Common myeloid progenitor, CD34-positive (primary cell): Measurements from ENCODE around the gene CABP5.

Experiments
- CTCF ChIA-PET: fragments of 350-600 bp; sonication (Branson Sonifier 250); formaldehyde crosslinking; loops from one replicate; lab custom pipeline; 2021; ENCODE audit warnings: antibody characterized with exemption; lab: Charles Lee
- POLR2A ChIA-PET: fragments of 350-600 bp; sonication (Branson Sonifier 250); formaldehyde crosslinking; loops from one replicate; lab custom pipeline; 2021; ENCODE audit warnings: antibody characterized with exemption; lab: Charles Lee
- DNase-seq, 3 donors: peaks; one replicate each; pipeline versions ENCODE4 v3.0.0 to v3.0.0-alpha.2; 2013
- H3K27ac ChIP-seq, 2 experiments: 1 replicate in 1 of 2; 2 replicates in 1 of 2; pipeline ENCODE4 v1.7.0; 2013; ENCODE audit warnings: inconsistent platforms in 2 of 2, low read length in 2 of 2, mild to moderate bottlenecking in 2 of 2, low read depth in 1 of 2, moderate library complexity in 1 of 2; ENCODE audit not compliant: severe bottlenecking in 2 of 2, insufficient read depth in 1 of 2, poor library complexity in 1 of 2
- H3K27me3 ChIP-seq, 5 experiments: replicated peaks in 2 of 5; 1 replicate in 3 of 5; 2 replicates in 2 of 5; pipeline versions ENCODE4 v1.6.1 to v1.7.0; 2013; ENCODE audit warnings: low read length in 4 of 5, mild to moderate bottlenecking in 2 of 5, moderate library complexity in 2 of 5, inconsistent platforms in 1 of 5; ENCODE audit not compliant: insufficient read depth in 5 of 5, control insufficient read depth in 4 of 5
- H3K36me3 ChIP-seq, 4 experiments: 1 replicate in 2 of 4; 2 replicates in 2 of 4; pipeline versions ENCODE4 v1.6.1 to v1.7.0; 2013; ENCODE audit warnings: low read length in 3 of 4, control low read depth in 1 of 4, mild to moderate bottlenecking in 1 of 4; ENCODE audit not compliant: control insufficient read depth in 4 of 4, insufficient read depth in 4 of 4
- H3K4me1 ChIP-seq, 4 experiments: 1 replicate in 3 of 4; 2 replicates in 1 of 4; pipeline versions ENCODE4 v1.6.1 to v1.7.1; 2013; ENCODE audit warnings: low read length in 3 of 4, mild to moderate bottlenecking in 3 of 4, control low read depth in 1 of 4, inconsistent platforms in 1 of 4, moderate library complexity in 1 of 4; ENCODE audit not compliant: control insufficient read depth in 4 of 4, insufficient read depth in 4 of 4; ENCODE audit errors: control extremely low read depth in 1 of 4
- H3K4me3 ChIP-seq, 7 experiments: 1 replicate in 4 of 7; 2 replicates in 3 of 7; pipeline versions ENCODE4 v1.5.1 to v1.7.0; 2013; ENCODE audit warnings: mild to moderate bottlenecking in 7 of 7, low read length in 6 of 7, moderate library complexity in 6 of 7, inconsistent platforms in 2 of 7, low read depth in 2 of 7, control low read depth in 1 of 7; ENCODE audit not compliant: insufficient read depth in 4 of 7, control insufficient read depth in 1 of 7; ENCODE audit errors: extremely low read depth in 1 of 7
- H3K9me3 ChIP-seq, 5 experiments: 1 replicate in 4 of 5; 2 replicates in 1 of 5; pipeline versions ENCODE4 v1.6.1 to v1.7.1; 2013; ENCODE audit warnings: low read length in 4 of 5, mild to moderate bottlenecking in 2 of 5, inconsistent platforms in 1 of 5, low read depth in 1 of 5, moderate library complexity in 1 of 5; ENCODE audit not compliant: control insufficient read depth in 4 of 5, insufficient read depth in 2 of 5; ENCODE audit errors: control extremely low read depth in 1 of 5
- WGBS: methylation state at CpG from one replicate; pipeline ENCODE4 v1.1.5; 2013; ENCODE audit not compliant: insufficient coverage; 5-methylcytosine and 5-hydroxymethylcytosine counted together

CABP5 gene

GRCh38 chr19:48053856-48054255 is 10.0 kb upstream of the CABP5 start:
- CTCF ChIA-PET = no interaction called here
- 87% methylated on average over 4 of the region's 5 CpGs for WGBS

GRCh38 chr19:48053076-48053475 is 9.2 kb upstream of the CABP5 start:
- no peak for DNase-seq

More at GRCh38 chr19:48053856-48054255, 10.0 kb upstream of the CABP5 start:
- no peak overlapping the region for H3K4me3 ChIP-seq
- no peaks in the 10 kb centered on the region for H3K36me3 ChIP-seq
- POLR2A ChIA-PET = no interaction called here
- H3K27ac ChIP-seq = no peak overlapping the region
- H3K9me3 ChIP-seq = peaks cover 0 to 5% (median 0%) of the 10 kb centered on the region in 5 experiments
- H3K27me3 ChIP-seq = no peaks in the 10 kb centered on the region
- H3K4me1 ChIP-seq = no peaks in the 10 kb centered on the region
- no peak for DNase-seq

GRCh38 chr19:48051335-48052033 is 7.6 kb upstream of the CABP5 start:
- peak; percentile 36 to 75 (median 65) for DNase-seq
- 71% methylated on average over 6 of the region's 10 CpGs for whole genome bisulfite sequencing
- H3K4me3 ChIP-seq = no peak overlapping the region
- no peaks in the 10 kb centered on the region for H3K27me3 ChIP-seq
- ChIA-PET CTCF (no interaction called here), POLR2A (no interaction called here)
- no peak overlapping the region for H3K27ac ChIP-seq
- peaks cover 0 to 8% (median 2%) of the 10 kb centered on the region in 5 experiments for H3K9me3 ChIP-seq
- H3K4me1 ChIP-seq = no peaks in the 10 kb centered on the region
- no peaks in the 10 kb centered on the region for H3K36me3 ChIP-seq

More at GRCh38 chr19:48053076-48053475, 9.2 kb upstream of the CABP5 start:
- CTCF ChIA-PET = no interaction called here
- POLR2A ChIA-PET = no interaction called here
- Histone ChIP-seq H3K4me1 (no peaks in the 10 kb centered on the region), H3K4me3 (no peak overlapping the region), H3K27me3 (no peaks in the 10 kb centered on the region), H3K9me3 (peaks cover 0 to 8% (median 0%) of the 10 kb centered on the region in 5 experiments), H3K36me3 (no peaks in the 10 kb centered on the region), H3K27ac (no peak overlapping the region)
- 100% methylated on average over 1 of the region's 5 CpGs for WGBS

DNA sequence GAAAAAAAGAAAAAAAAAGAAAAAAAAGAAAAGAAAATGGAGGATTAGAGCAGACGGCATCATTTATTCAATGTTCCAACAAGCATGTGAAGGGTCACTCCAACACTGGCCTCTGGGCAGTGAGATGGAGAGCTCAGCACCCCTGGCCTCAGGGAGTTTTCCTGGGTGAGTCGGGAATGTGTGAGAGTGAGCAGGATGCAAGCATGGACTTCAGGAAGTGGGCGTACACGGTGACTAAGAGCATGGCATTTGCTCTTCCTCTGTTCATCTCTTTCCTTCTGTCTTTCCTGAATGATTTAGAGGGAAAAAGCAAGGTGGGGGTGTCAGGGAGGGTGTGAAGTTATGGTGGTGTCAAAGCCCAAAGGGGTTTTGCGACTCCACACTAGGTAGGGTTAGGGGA is 682 bp upstream of the CABP5 start:
- Histone ChIP-seq H3K9me3 (peaks cover 0 to 3% (median 2%) of the 10 kb centered on the region in 5 experiments), H3K27ac (no peak overlapping the region), H3K27me3 (peaks cover 0 to 9% (median 0%) of the 10 kb centered on the region in 5 experiments), H3K4me3 (no peak overlapping the region), H3K36me3 (no peaks in the 10 kb centered on the region), H3K4me1 (no peaks in the 10 kb centered on the region)
- POLR2A ChIA-PET = no interaction called here
- DNase-seq = no peak
- CTCF ChIA-PET = interaction anchor here (1.3 kb wide), 1 partner anchor 81 kb away, joined by 3 read pairs; no protein-coding TSS in a partner anchor
- WGBS = 94% methylated on average over 2 of the region's 5 CpGs

GRCh38 chr19:48041877-48042580 is 1.9 kb downstream of the CABP5 start:
- CTCF ChIA-PET = no interaction called here
- POLR2A ChIA-PET = no interaction called here
- H3K27ac ChIP-seq = no peak overlapping the region

GRCh38 chr19:48036765-48037164 is 7.1 kb downstream of the CABP5 start:
- no peaks in the 10 kb centered on the region for H3K4me1 ChIP-seq
- no peaks in the 10 kb centered on the region for H3K36me3 ChIP-seq
- no peak overlapping the region for H3K27ac ChIP-seq
- no peak overlapping the region for H3K4me3 ChIP-seq
- DNase-seq = no peak
- H3K9me3 ChIP-seq = peaks cover 0 to 11% (median 5%) of the 10 kb centered on the region in 5 experiments
- whole genome bisulfite sequencing = 83% methylated on average over 1 of the region's 2 CpGs
- peaks cover 0 to 12% (median 0%) of the 10 kb centered on the region in 5 experiments for H3K27me3 ChIP-seq
- CTCF ChIA-PET = no interaction called here
- POLR2A ChIA-PET = no interaction called here

More at GRCh38 chr19:48041877-48042580, 1.9 kb downstream of the CABP5 start:
- 63% methylated on average over 1 of the region's 2 CpGs for WGBS
- H3K4me3 ChIP-seq = no peak overlapping the region
- peaks cover 0 to 9% (median 0%) of the 10 kb centered on the region in 5 experiments for H3K27me3 ChIP-seq
- no peaks in the 10 kb centered on the region for H3K4me1 ChIP-seq
- DNase-seq = no peak
- peaks cover 0 to 3% (median 0%) of the 10 kb centered on the region in 5 experiments for H3K9me3 ChIP-seq
- H3K36me3 ChIP-seq = no peaks in the 10 kb centered on the region

GRCh38 chr19:48033604-48034003 is 10.3 kb downstream of the CABP5 start:
- Histone ChIP-seq H3K27ac (no peak overlapping the region), H3K4me1 (no peaks in the 10 kb centered on the region), H3K4me3 (no peak overlapping the region), H3K27me3 (peaks cover 0 to 21% (median 0%) of the 10 kb centered on the region in 5 experiments), H3K36me3 (no peaks in the 10 kb centered on the region), H3K9me3 (peaks cover 0 to 11% (median 5%) of the 10 kb centered on the region in 5 experiments)
- CTCF ChIA-PET = no interaction called here
- DNase-seq = no peak
- POLR2A ChIA-PET = no interaction called here
- WGBS = 96% methylated on average over 4 of the region's 5 CpGs
